Measurements from ENCODE around the gene NCOA1. TPM values are rescaled to one million over a fixed set of nuclear protein-coding genes. Genes with fewer than 3 reads are reported as not detected.

NCOA1 gene
- total RNA-seq, 1 experiment from 2014 or later, result 37.1 TPM

DNA sequence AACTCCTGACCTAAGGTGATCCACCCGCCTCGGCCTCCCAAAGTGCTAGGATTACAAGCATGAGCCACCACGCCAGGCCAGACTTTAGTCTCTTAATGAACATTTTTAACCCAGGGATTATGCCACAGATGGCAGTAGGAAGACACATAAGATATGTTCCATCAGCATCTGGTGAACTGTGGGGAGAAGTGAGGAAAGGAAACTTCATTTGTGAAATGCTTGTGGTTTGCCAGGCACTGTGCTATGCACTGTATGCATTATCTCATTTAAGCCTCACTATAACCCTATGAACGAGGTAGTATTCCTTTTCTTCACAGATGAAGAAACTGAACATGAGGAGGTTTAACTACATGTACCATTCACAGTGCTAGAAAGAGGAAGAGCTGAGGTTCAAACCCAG lies 272.8 kb downstream of the NCOA1 start:
- H3K36me3 Mint-ChIP-seq (ENCODE audit: insufficient read depth, unreplicated experiment), result peaks cover 39% of the 10 kb centered on the region
- no TSS peak for BruUV-seq (replicated peaks)
- ChIA-PET CTCF (no interaction called here), POLR2A (no interaction called here)
- no peaks in the 10 kb centered on the region for H3K27me3 ChIP-seq (replicated peaks; ENCODE audit: control insufficient read depth, insufficient read depth, low read length)
- intact Hi-C loops (cut with micrococcal nuclease; ENCODE audit: unreplicated experiment), result no loop called here
- TF ChIP-seq, protein P1, sequence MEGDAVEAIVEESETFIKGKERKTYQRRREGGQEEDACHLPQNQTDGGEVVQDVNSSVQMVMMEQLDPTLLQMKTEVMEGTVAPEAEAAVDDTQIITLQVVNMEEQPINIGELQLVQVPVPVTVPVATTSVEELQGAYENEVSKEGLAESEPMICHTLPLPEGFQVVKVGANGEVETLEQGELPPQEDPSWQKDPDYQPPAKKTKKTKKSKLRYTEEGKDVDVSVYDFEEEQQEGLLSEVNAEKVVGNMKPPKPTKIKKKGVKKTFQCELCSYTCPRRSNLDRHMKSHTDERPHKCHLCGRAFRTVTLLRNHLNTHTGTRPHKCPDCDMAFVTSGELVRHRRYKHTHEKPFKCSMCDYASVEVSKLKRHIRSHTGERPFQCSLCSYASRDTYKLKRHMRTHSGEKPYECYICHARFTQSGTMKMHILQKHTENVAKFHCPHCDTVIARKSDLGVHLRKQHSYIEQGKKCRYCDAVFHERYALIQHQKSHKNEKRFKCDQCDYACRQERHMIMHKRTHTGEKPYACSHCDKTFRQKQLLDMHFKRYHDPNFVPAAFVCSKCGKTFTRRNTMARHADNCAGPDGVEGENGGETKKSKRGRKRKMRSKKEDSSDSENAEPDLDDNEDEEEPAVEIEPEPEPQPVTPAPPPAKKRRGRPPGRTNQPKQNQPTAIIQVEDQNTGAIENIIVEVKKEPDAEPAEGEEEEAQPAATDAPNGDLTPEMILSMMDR (IDR thresholded peaks at IDR 0.05; ENCODE audit: insufficient read depth in 1 of 2, low read depth in 1 of 2, low read length in 1 of 2, severe bottlenecking in 1 of 2, unreplicated experiment in 1 of 2), result no peak
- H3K4me3 ChIP-seq (ENCODE audit: low read depth, low read length), result no peak overlapping the region
- no peaks in the 10 kb centered on the region for H3K27me3 Mint-ChIP-seq (ENCODE audit: insufficient read depth, unreplicated experiment)
- H3K4me3 Mint-ChIP-seq (ENCODE audit: unreplicated experiment), result no peak overlapping the region
- H3K4me1 Mint-ChIP-seq (ENCODE audit: low read depth, unreplicated experiment), result peaks cover 8% of the 10 kb centered on the region
- H3K9me3 ChIP-seq, result no peaks in the 10 kb centered on the region
- H3K4me1 ChIP-seq, result peaks cover 14% of the 10 kb centered on the region; the same call in 1 of the 2 replicates
- 0 out of 2 replicates have a peak, but pooled peaks cover 2% of the 10 kb centered on the region for H3K36me3 ChIP-seq (ENCODE audit: control insufficient read depth, insufficient read depth, low read length)
- no peak for DNase-seq
- H3K9me3 Mint-ChIP-seq (ENCODE audit: unreplicated experiment), result no peaks in the 10 kb centered on the region
- H3K27ac Mint-ChIP-seq (ENCODE audit: unreplicated experiment), result no peak overlapping the region

DNA sequence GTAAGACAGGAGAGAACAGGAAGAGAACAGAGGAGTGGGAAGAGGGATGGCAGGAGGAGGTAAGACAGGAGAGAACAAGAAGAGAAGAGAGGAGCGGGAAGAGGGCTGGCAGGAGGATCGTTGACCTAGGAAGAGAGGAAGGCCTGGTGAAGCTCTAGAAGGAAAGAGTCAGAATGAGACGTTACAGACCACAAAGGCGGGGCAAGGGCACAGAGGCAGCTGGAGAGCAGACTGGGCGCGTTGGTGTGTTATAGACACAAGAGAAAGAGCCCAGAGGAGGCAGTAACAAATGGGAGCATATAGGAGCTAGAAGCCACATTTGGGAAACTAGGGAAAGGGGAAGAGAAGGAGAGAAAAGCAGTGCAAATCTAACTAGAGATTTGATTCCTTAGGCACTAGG lies 275.6 kb downstream of the NCOA1 start:
- no peak for DNase-seq
- intact Hi-C loops (cut with micrococcal nuclease; ENCODE audit: unreplicated experiment), result no loop called here
- peaks cover 4% of the 10 kb centered on the region; the same call in 1 of the 2 replicates for H3K9me3 ChIP-seq
- BruUV-seq (replicated peaks), result no TSS peak
- TF ChIP-seq, protein P1 (IDR thresholded peaks at IDR 0.05; ENCODE audit: insufficient read depth in 1 of 2, low read depth in 1 of 2, low read length in 1 of 2, severe bottlenecking in 1 of 2, unreplicated experiment in 1 of 2), result no peak
- H3K4me1 Mint-ChIP-seq (ENCODE audit: low read depth, unreplicated experiment), result peaks cover 17% of the 10 kb centered on the region
- no peak overlapping the region for H3K4me3 ChIP-seq (ENCODE audit: low read depth, low read length)
- peaks cover 43% of the 10 kb centered on the region for H3K36me3 Mint-ChIP-seq (ENCODE audit: insufficient read depth, unreplicated experiment)
- peak overlapping the region; percentile 16 for H3K27ac Mint-ChIP-seq (ENCODE audit: unreplicated experiment)
- H3K27me3 ChIP-seq (replicated peaks; ENCODE audit: control insufficient read depth, insufficient read depth, low read length), result no peaks in the 10 kb centered on the region
- H3K36me3 ChIP-seq (ENCODE audit: control insufficient read depth, insufficient read depth, low read length), result peaks cover 7% of the 10 kb centered on the region
- peaks cover 33% of the 10 kb centered on the region for H3K4me1 ChIP-seq
- no peaks in the 10 kb centered on the region for H3K27me3 Mint-ChIP-seq (ENCODE audit: insufficient read depth, unreplicated experiment)
- no peaks in the 10 kb centered on the region for H3K9me3 Mint-ChIP-seq (ENCODE audit: unreplicated experiment)
- ChIA-PET CTCF (no interaction called here), POLR2A (no interaction called here)
- no peak overlapping the region for H3K4me3 Mint-ChIP-seq (ENCODE audit: unreplicated experiment)

DNA sequence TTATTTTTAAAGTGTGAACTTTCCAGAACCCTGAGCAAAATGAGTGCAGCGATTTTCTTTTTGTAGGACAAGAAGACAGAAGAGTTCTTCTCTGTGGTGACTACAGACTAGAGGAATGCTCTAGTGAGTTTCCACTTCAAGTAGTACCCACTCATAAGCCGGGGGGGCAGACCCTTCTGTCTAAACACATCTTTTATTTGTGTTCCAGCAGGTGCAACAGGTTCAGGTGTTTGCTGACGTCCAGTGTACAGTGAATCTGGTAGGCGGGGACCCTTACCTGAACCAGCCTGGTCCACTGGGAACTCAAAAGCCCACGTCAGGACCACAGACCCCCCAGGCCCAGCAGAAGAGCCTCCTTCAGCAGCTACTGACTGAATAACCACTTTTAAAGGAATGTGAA lies 277.0 kb downstream of the NCOA1 start:
- peaks cover 4% of the 10 kb centered on the region; the same call in 1 of the 2 replicates for H3K9me3 ChIP-seq
- ChIA-PET POLR2A (no interaction called here), CTCF (no interaction called here)
- peaks cover 38% of the 10 kb centered on the region for H3K4me1 ChIP-seq
- intact Hi-C loops (cut with micrococcal nuclease; ENCODE audit: unreplicated experiment), result no loop called here
- BruUV-seq (replicated peaks), result no TSS peak
- H3K27me3 ChIP-seq (replicated peaks; ENCODE audit: control insufficient read depth, insufficient read depth, low read length), result no peaks in the 10 kb centered on the region
- DNase-seq, result peak in 1 of 2 experiments; percentile 42
- Mint-ChIP-seq H3K27ac (ENCODE audit: unreplicated experiment) (no peak overlapping the region), H3K4me3 (ENCODE audit: unreplicated experiment) (no peak overlapping the region), H3K36me3 (ENCODE audit: insufficient read depth, unreplicated experiment) (peaks cover 43% of the 10 kb centered on the region), H3K27me3 (ENCODE audit: insufficient read depth, unreplicated experiment) (no peaks in the 10 kb centered on the region), H3K4me1 (ENCODE audit: low read depth, unreplicated experiment) (peaks cover 26% of the 10 kb centered on the region), H3K9me3 (ENCODE audit: unreplicated experiment) (no peaks in the 10 kb centered on the region)
- no peak overlapping the region for H3K4me3 ChIP-seq (ENCODE audit: low read depth, low read length)
- H3K36me3 ChIP-seq (ENCODE audit: control insufficient read depth, insufficient read depth, low read length), result peaks cover 5% of the 10 kb centered on the region
- TF ChIP-seq, protein P1 (IDR thresholded peaks at IDR 0.05; ENCODE audit: insufficient read depth in 1 of 2, low read depth in 1 of 2, low read length in 1 of 2, severe bottlenecking in 1 of 2, unreplicated experiment in 1 of 2), result no peak

Measured in Caco-2 (cell line).